ENCODE results near the gene TMEM259. TPM values are rescaled to one million over a fixed set of nuclear protein-coding genes. Genes with fewer than 3 reads are reported as not detected.

TMEM259 gene
- total and polyA plus RNA-seq, 9 of the 15 experiments (the other 6 are each of a cell fraction or from before 2014, with no cell fraction given), result 0.52 to 231 (median 63.6) TPM

- WGBS (ENCODE audit: insufficient coverage, low coverage, missing lambda C conversion rate), result 90% methylated on average over 15 of the region's 15 CpGs
- FAIRE-seq (no peak), ATAC-seq (no peak), DNase-seq (ENCODE audit: extremely low read depth in 1 of 4, low spot score in 3 of 4) (no peak)
- peaks cover 23% of the 10 kb centered on the region for H3K79me2 ChIP-seq (ENCODE audit: control insufficient read depth, insufficient read depth, low read length)
- intact Hi-C loops (cut with micrococcal nuclease), result no loop called here
- peaks cover 3% of the 10 kb centered on the region for H3K9me1 ChIP-seq (ENCODE audit: control insufficient read depth, insufficient read depth, low read length)
- H3K4me2 ChIP-seq (ENCODE audit: insufficient read depth, low read length), result no peak overlapping the region
- peaks cover 12 to 79% of the 10 kb centered on the region in 2 experiments; a peak in 4 of 5 replicates for H3K4me1 ChIP-seq (replicated peaks in 1 of 2; ENCODE audit: control insufficient read depth in 2 of 2, insufficient read depth in 2 of 2, low read length in 2 of 2)
- no peaks in the 10 kb centered on the region for H3K9me3 ChIP-seq (replicated peaks; ENCODE audit: control insufficient read depth, insufficient read depth, low read depth, low read length)
- H3K27ac ChIP-seq (ENCODE audit: extremely low read depth, low read depth, low read length), result no peak overlapping the region
- no peak overlapping the region; a peak in 1 of 4 replicates for H3K9ac ChIP-seq (ENCODE audit: insufficient read depth in 1 of 2, low read depth in 2 of 2, low read length in 2 of 2)
- POLR2A ChIA-PET, result interaction anchor here (1.4 kb wide), 1 partner anchor 281 kb away, joined by 4 read pairs; the partner anchor contains the start of gene CIRBP
- BruUV-seq (replicated peaks), result no TSS peak
- peaks cover 74% of the 10 kb centered on the region; the same call in 2 of the 3 replicates for H3K36me3 ChIP-seq (ENCODE audit: control insufficient read depth, insufficient read depth, low read length)
- in situ Hi-C loops (cut with MboI), result loop anchor here (5.0 kb wide), 1 partner anchor 226 kb away; no protein-coding TSS in a partner anchor
- CTCF ChIA-PET (ENCODE audit: low intra/inter-chr PET ratio), result no interaction called here
- H4K20me1 ChIP-seq (replicated peaks; ENCODE audit: control insufficient read depth, insufficient read depth, low read length), result no peaks in the 10 kb centered on the region
- peak; percentile 10; the same call in 1 of the 2 replicates for TF ChIP-seq RBFOX2 (IDR thresholded peaks at IDR 0.05; ENCODE audit: low read depth, low read length)
- no peak for TF ChIP-seq PCBP2 (IDR thresholded peaks at IDR 0.05; ENCODE audit: low read depth, low read length, poor library complexity, severe bottlenecking)
- TF ChIP-seq POLR2G (IDR thresholded peaks at IDR 0.05; ENCODE audit: low read depth, low read length), result peak; percentile 42; the same call in 1 of the 2 replicates
- H3K4me3 ChIP-seq, result no peak overlapping the region
- H3K27me3 ChIP-seq (ENCODE audit: control insufficient read depth in 2 of 2, insufficient read depth in 2 of 2, low read length in 2 of 2), result no peaks in the 10 kb centered on the region
- no peak overlapping the region for H2AFZ ChIP-seq (ENCODE audit: low read depth, low read length)
These were observed 32.4 kb downstream of the TMEM259 start for GRCh38 chr19:988510-988909.

GRCh38 chr19:988081-988480 is 32.8 kb downstream of the TMEM259 start:
- H3K9me3 ChIP-seq (replicated peaks; ENCODE audit: control insufficient read depth, insufficient read depth, low read depth, low read length), result no peaks in the 10 kb centered on the region
- H3K4me3 ChIP-seq, result no peak overlapping the region
- H3K79me2 ChIP-seq (ENCODE audit: control insufficient read depth, insufficient read depth, low read length), result peaks cover 23% of the 10 kb centered on the region
- H4K20me1 ChIP-seq (replicated peaks; ENCODE audit: control insufficient read depth, insufficient read depth, low read length), result no peaks in the 10 kb centered on the region
- H3K27me3 ChIP-seq (ENCODE audit: control insufficient read depth in 2 of 2, insufficient read depth in 2 of 2, low read length in 2 of 2), result no peaks in the 10 kb centered on the region
- FAIRE-seq, result no peak
- H3K9ac ChIP-seq (ENCODE audit: insufficient read depth in 1 of 2, low read depth in 2 of 2, low read length in 2 of 2), result no peak overlapping the region; a peak in 1 of 4 replicates
- intact Hi-C loops (cut with micrococcal nuclease) (no loop called here), in situ Hi-C loops (cut with MboI) (loop anchor here (5.0 kb wide), 1 partner anchor 226 kb away; no protein-coding TSS in a partner anchor)
- no peak for DNase-seq (ENCODE audit: extremely low read depth in 1 of 4, low spot score in 3 of 4)
- no TSS peak for BruUV-seq (replicated peaks)
- TF ChIP-seq PRDM10 (IDR thresholded peaks at IDR 0.05; ENCODE audit: partially characterized antibody), result no peak
- TF ChIP-seq FIP1L1 (IDR thresholded peaks at IDR 0.05; ENCODE audit: low read depth, low read length, poor library complexity, severe bottlenecking), result no peak
- TF ChIP-seq POLR2G (IDR thresholded peaks at IDR 0.05; ENCODE audit: low read depth, low read length), result peak; percentile 52
- TF ChIP-seq RBFOX2 (IDR thresholded peaks at IDR 0.05; ENCODE audit: low read depth, low read length), result peak; percentile 48; the same call in 1 of the 2 replicates
- H3K4me2 ChIP-seq (ENCODE audit: insufficient read depth, low read length), result no peak overlapping the region
- CTCF ChIA-PET (ENCODE audit: low intra/inter-chr PET ratio), result no interaction called here
- POLR2A ChIA-PET, result interaction anchor here (0.8 to 1.4 kb wide), 2 partner anchors 30 to 281 kb away, joined by 3 to 4 read pairs; partner anchors contain the start of gene CIRBP
- H2AFZ ChIP-seq (ENCODE audit: low read depth, low read length), result no peak overlapping the region
- H3K27ac ChIP-seq (ENCODE audit: extremely low read depth, low read depth, low read length), result no peak overlapping the region
- 79% methylated on average over 12 of the region's 14 CpGs for WGBS (ENCODE audit: insufficient coverage, low coverage, missing lambda C conversion rate)
- H3K9me1 ChIP-seq (ENCODE audit: control insufficient read depth, insufficient read depth, low read length), result peaks cover 3% of the 10 kb centered on the region
- peaks cover 15 to 79% of the 10 kb centered on the region in 2 experiments; a peak in 4 of 5 replicates for H3K4me1 ChIP-seq (replicated peaks in 1 of 2; ENCODE audit: control insufficient read depth in 2 of 2, insufficient read depth in 2 of 2, low read length in 2 of 2)
- ATAC-seq, result no peak
- peaks cover 69% of the 10 kb centered on the region; the same call in 2 of the 3 replicates for H3K36me3 ChIP-seq (ENCODE audit: control insufficient read depth, insufficient read depth, low read length)
